K562 (cell line): Measurements from ENCODE around the gene CHGA. TPM values are rescaled to one million over a fixed set of nuclear protein-coding genes. Genes with fewer than 3 reads are reported as not detected.

Experiments
- ATAC-seq: fragments of 200-7000 bp; cut with Tn5 transposase; 3 replicates; pipeline ENCODE4 v1.9.1; 2020; ENCODE audit warnings: moderate library complexity
- BruUV-seq: library from RNA; stranded (reverse); fragments of 400-500 nt; replicated peaks from 2 replicates; lab custom pipeline; 2021; lab: Mats Ljungman, UMichigan
- CTCF ChIA-PET: fragments of 300-600 bp; formaldehyde crosslinking; extraction: SDS; loops from one replicate; lab custom pipeline; 2021; ENCODE audit warnings: low intra/inter-chr PET ratio; lab: Yijun Ruan, JAX
- POLR2A ChIA-PET: fragments of 300-600, 350-650 bp; sonication (Branson Sonifier 250); formaldehyde crosslinking; extraction: SDS; loops from one replicate; lab custom pipeline; 2021; ENCODE audit warnings: antibody characterized with exemption, inconsistent platforms; lab: Yijun Ruan, JAX
- DNase-seq, 4 experiments: peaks; one replicate each; pipeline versions ENCODE4 v3.0.0 to v3.0.0-alpha.2; 2011 to 2018; ENCODE audit warnings: low spot score in 3 of 4, mixed read lengths in 3 of 4; ENCODE audit errors: extremely low read depth in 1 of 4
- FAIRE-seq: peaks from 2 replicates; lab custom pipeline; 2011; peaks lifted over from hg19 to GRCh38; lab: Jason Lieb, UNC
- H2AFZ ChIP-seq: 2 replicates; pipeline ENCODE4 v1.6.0; 2011; ENCODE audit warnings: low read depth, low read length, control low read depth, inconsistent platforms
- H3K27ac ChIP-seq: fragments of 200-600 bp; 3 replicates; pipeline ENCODE4 v1.8.0; 2011; ENCODE audit warnings: low read depth, mild to moderate bottlenecking, control low read depth, inconsistent platforms, low read length, moderate library complexity, mixed read lengths; ENCODE audit errors: extremely low read depth
- H3K27me3 ChIP-seq, 2 experiments: fragments of 300-600 bp in 1 of 2; 2 replicates in 1 of 2; 3 replicates in 1 of 2; pipeline versions ENCODE4 v1.6.0 to v1.8.0; 2011; ENCODE audit warnings: inconsistent platforms in 2 of 2, low read length in 2 of 2, mild to moderate bottlenecking in 1 of 2, mixed read lengths in 1 of 2, moderate library complexity in 1 of 2; ENCODE audit not compliant: control insufficient read depth in 2 of 2, insufficient read depth in 2 of 2
- H3K36me3 ChIP-seq: fragments of 300-600 bp; 3 replicates; pipeline ENCODE4 v1.8.0; 2011; ENCODE audit warnings: mild to moderate bottlenecking, low read length, inconsistent platforms; ENCODE audit not compliant: control insufficient read depth, insufficient read depth
- H3K4me1 ChIP-seq, 2 experiments: fragments of 200-600 bp in 1 of 2; replicated peaks in 1 of 2; 2 replicates in 1 of 2; 3 replicates in 1 of 2; pipeline versions ENCODE4 v1.5.1 to v1.8.0; 2011; ENCODE audit warnings: inconsistent platforms in 2 of 2, low read length in 2 of 2, mild to moderate bottlenecking in 1 of 2, mixed read lengths in 1 of 2, moderate library complexity in 1 of 2; ENCODE audit not compliant: control insufficient read depth in 2 of 2, insufficient read depth in 2 of 2
- H3K4me2 ChIP-seq: 2 replicates; pipeline ENCODE4 v1.6.1; 2011; ENCODE audit warnings: low read length, control low read depth, inconsistent platforms, mixed read lengths; ENCODE audit not compliant: insufficient read depth
- H3K4me3 ChIP-seq: fragments of 200-600 bp; sonication (generic), shearing (Covaris generic); 2 replicates; pipeline ENCODE4 v1.5.1; 2016; ENCODE audit warnings: control low read depth, inconsistent platforms
- H3K79me2 ChIP-seq: fragments of 200-600 bp; 3 replicates; pipeline ENCODE4 v1.8.0; 2011; ENCODE audit warnings: low read length, inconsistent platforms; ENCODE audit not compliant: control insufficient read depth, insufficient read depth
- H3K9ac ChIP-seq, 2 experiments: 2 replicates each; pipeline versions ENCODE4 v1.6.0 to v1.6.1; 2011; ENCODE audit warnings: low read depth in 2 of 2, low read length in 2 of 2, control low read depth in 1 of 2, inconsistent platforms in 1 of 2, mild to moderate bottlenecking in 1 of 2, mixed read lengths in 1 of 2; ENCODE audit not compliant: insufficient read depth in 1 of 2
- H3K9me1 ChIP-seq: one replicate; pipeline ENCODE4 v1.6.0; 2011; ENCODE audit warnings: inconsistent platforms, mild to moderate bottlenecking, low read length, moderate library complexity; ENCODE audit not compliant: control insufficient read depth, insufficient read depth
- H3K9me3 ChIP-seq: replicated peaks from 2 replicates; pipeline ENCODE4 v1.5.1; 2011; ENCODE audit warnings: low read depth, low read length, inconsistent platforms; ENCODE audit not compliant: control insufficient read depth, insufficient read depth
- H4K20me1 ChIP-seq: replicated peaks from 2 replicates; pipeline ENCODE4 v1.6.1; 2011; ENCODE audit warnings: low read length, inconsistent platforms, mixed read lengths; ENCODE audit not compliant: control insufficient read depth, insufficient read depth
- CBX2 ChIP-seq: fragments of 200-600 bp; sonication (generic); IDR thresholded peaks from one replicate; pipeline ENCODE4 v1.6.1; 2012; ENCODE audit warnings: mild to moderate bottlenecking, low read length, inconsistent platforms; ENCODE audit not compliant: insufficient read depth, poor library complexity, severe bottlenecking
- CCNT2 ChIP-seq: IDR thresholded peaks from 2 replicates; pipeline ENCODE4 v1.6.1; 2011; ENCODE audit warnings: borderline replicate concordance, low read depth, mild to moderate bottlenecking, moderate library complexity, mixed read lengths, low read length; ENCODE audit not compliant: insufficient read length; ENCODE audit errors: extremely low read depth
- DACH1 ChIP-seq: fragments of 450-650 bp; IDR thresholded peaks from 2 replicates; pipeline ENCODE4 v1.6.1; 2018; ENCODE audit not compliant: partially characterized antibody
- EZH2 ChIP-seq: IDR thresholded peaks from 2 replicates; pipeline ENCODE4 v1.6.1; 2012; ENCODE audit warnings: low read depth, mild to moderate bottlenecking, inconsistent platforms, low read length, borderline replicate concordance
- FOSL1 ChIP-seq: fragments of 200-800 bp; sonication (Bioruptor generic); conservative IDR thresholded peaks from 2 replicates; pipeline ENCODE4 v1.6.1; 2016; ENCODE audit warnings: missing genetic modification characterization, missing compliant biosample characterization
- FOXP1 ChIP-seq: sonication (generic); formaldehyde crosslinking; IDR thresholded peaks from 2 replicates; pipeline ENCODE4 v1.8.0; 2022; ENCODE audit warnings: mild to moderate bottlenecking, missing genetic modification reagents
- HOXB6 ChIP-seq: fragments of 250-450 bp; sonication (Bioruptor Pico); IDR thresholded peaks from 2 replicates; pipeline ENCODE4 v1.5.1; 2022; ENCODE audit warnings: mild to moderate bottlenecking, borderline replicate concordance
- ZNF165 ChIP-seq: fragments of 250-450 bp; sonication (Bioruptor Pico); IDR thresholded peaks from 2 replicates; pipeline ENCODE4 v1.4.0; 2020; ENCODE audit warnings: borderline replicate concordance
- ZNF785 ChIP-seq: fragments of 250-450 bp; sonication (Bioruptor Pico); IDR thresholded peaks from 2 replicates; pipeline ENCODE4 v1.4.0; 2020; ENCODE audit warnings: mild to moderate bottlenecking
- WGBS: fragments of 100-300 bp; shearing (Covaris generic); methylation state at CpG from one replicate; pipeline ENCODE4 v1.1.6; 2016; ENCODE audit warnings: low coverage, mixed read lengths; ENCODE audit not compliant: insufficient coverage; ENCODE audit errors: missing lambda C conversion rate; 5-methylcytosine and 5-hydroxymethylcytosine counted together
- in situ Hi-C: fragments of 300-500 bp; cut with MboI; formaldehyde crosslinking; loops from 4 replicates; pipeline ENCODE4 v1.15.0; 2018; ENCODE audit warnings: inconsistent platforms, mixed read lengths
- intact Hi-C: fragments of 100-400 bp; cut with micrococcal nuclease; formaldehyde crosslinking; loops from 2 replicates; pipeline ENCODE4 v1.14.2; 2022
- polyA plus RNA-seq, 8 experiments: library from polyadenylated mRNA; depleted of rRNA in 4 of 8; stranded (reverse) in 5 of 8; unstranded in 3 of 8; fragments of >200 nt; fragmentation: Nextera tagmentation in 2 of 8; fragmentation: Illumina TruSeq in 1 of 8; extraction: Ambion mirVana in 2 of 8; extraction: Trizol in 1 of 8; gene quantifications; 2 replicates each; pipeline versions ENCODE4 v1.2.1 to v1.2.3, GENCODE V29; 2011 to 2014; ENCODE audit warnings: inconsistent platforms in 1 of 8, missing spikeins in 1 of 8
- total RNA-seq, 7 experiments: library from RNA; depleted of rRNA in 6 of 7; stranded (reverse); fragments of >200 nt in 6 of 7; fragmentation: Illumina TruSeq in 2 of 7; extraction: Trizol in 2 of 7; gene quantifications; 2 replicates each; pipeline versions ENCODE4 v1.2.1 to v1.2.3, GENCODE V29; 2011 to 2021; ENCODE audit warnings: low replicate concordance in 1 of 7
- TF ChIP-seq, protein P1 (sequence below): sonication (generic); formaldehyde crosslinking; IDR thresholded peaks from 2 replicates; pipeline ENCODE4 v1.8.0; 2022; ENCODE audit warnings: mild to moderate bottlenecking, low read depth, missing genetic modification reagents
- TF ChIP-seq, protein P2 (sequence below): fragments of 250-450 bp; sonication (Bioruptor Pico); IDR thresholded peaks from 2 replicates; pipeline ENCODE4 v1.8.0; 2022; ENCODE audit warnings: moderate library complexity, mild to moderate bottlenecking, inconsistent platforms
- TF ChIP-seq, protein P3 (sequence below): fragments of 250-450 bp; sonication (Bioruptor Pico); IDR thresholded peaks from 2 replicates; pipeline ENCODE4 v1.6.1; 2021; ENCODE audit warnings: mild to moderate bottlenecking

CHGA gene
- total and polyA plus RNA-seq, 9 of the 15 experiments (the other 6 are each of a cell fraction or from before 2014, with no cell fraction given): not detected

GRCh38 chr14:92973798-92974372 is 50.9 kb downstream of the CHGA start:
- in situ Hi-C loops: no loop called here
- Histone ChIP-seq H2AFZ (no peak overlapping the region), H3K4me2 (no peak overlapping the region), H3K79me2 (no peaks in the 10 kb centered on the region), H3K9ac (no peak overlapping the region), H4K20me1 (no peaks in the 10 kb centered on the region), H3K4me3 (no peak overlapping the region), H3K36me3 (no peaks in the 10 kb centered on the region; the same call in 2 of the 3 replicates), H3K4me1 (peaks cover 0 to 10% of the 10 kb centered on the region in 2 experiments; a peak in 1 of 5 replicates), H3K27me3 (no peaks in the 10 kb centered on the region), H3K9me3 (no peaks in the 10 kb centered on the region), H3K27ac (no peak overlapping the region), H3K9me1 (no peaks in the 10 kb centered on the region)
- BruUV-seq: no TSS peak
- no peak for DNase-seq
- ATAC-seq: no peak
- ChIA-PET CTCF (no interaction called here), POLR2A (interaction anchor here (1.2 kb wide), 1 partner anchor 8 kb away, joined by 4 read pairs; no protein-coding TSS in a partner anchor)
- intact Hi-C loops: no loop called here
- no peak for FAIRE-seq
- WGBS: 77% methylated on average over 6 of the region's 9 CpGs
- TF ChIP-seq ZNF165 (CRISPR knock-in tag): no peak
- TF ChIP-seq, protein P1, sequence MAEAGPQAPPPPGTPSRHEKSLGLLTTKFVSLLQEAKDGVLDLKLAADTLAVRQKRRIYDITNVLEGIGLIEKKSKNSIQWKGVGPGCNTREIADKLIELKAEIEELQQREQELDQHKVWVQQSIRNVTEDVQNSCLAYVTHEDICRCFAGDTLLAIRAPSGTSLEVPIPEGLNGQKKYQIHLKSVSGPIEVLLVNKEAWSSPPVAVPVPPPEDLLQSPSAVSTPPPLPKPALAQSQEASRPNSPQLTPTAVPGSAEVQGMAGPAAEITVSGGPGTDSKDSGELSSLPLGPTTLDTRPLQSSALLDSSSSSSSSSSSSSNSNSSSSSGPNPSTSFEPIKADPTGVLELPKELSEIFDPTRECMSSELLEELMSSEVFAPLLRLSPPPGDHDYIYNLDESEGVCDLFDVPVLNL (CRISPR knock-in tag): no peak
- TF ChIP-seq, protein P2, sequence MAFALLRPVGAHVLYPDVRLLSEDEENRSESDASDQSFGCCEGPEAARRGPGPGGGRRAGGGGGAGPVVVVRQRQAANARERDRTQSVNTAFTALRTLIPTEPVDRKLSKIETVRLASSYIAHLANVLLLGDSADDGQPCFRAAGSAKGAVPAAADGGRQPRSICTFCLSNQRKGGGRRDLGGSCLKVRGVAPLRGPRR (CRISPR knock-in tag): no peak
- no peak for TF ChIP-seq HOXB6
- no peak for TF ChIP-seq CCNT2
- TF ChIP-seq, protein P3, sequence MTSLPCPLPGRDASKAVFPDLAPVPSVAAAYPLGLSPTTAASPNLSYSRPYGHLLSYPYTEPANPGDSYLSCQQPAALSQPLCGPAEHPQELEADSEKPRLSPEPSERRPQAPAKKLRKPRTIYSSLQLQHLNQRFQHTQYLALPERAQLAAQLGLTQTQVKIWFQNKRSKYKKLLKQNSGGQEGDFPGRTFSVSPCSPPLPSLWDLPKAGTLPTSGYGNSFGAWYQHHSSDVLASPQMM (CRISPR knock-in tag): no peak
- no peak for TF ChIP-seq FOXP1 (CRISPR knock-in tag)
- no peak for TF ChIP-seq EZH2
- TF ChIP-seq ZNF785 (CRISPR knock-in tag): no peak
- TF ChIP-seq DACH1: no peak
- TF ChIP-seq FOSL1 (tag): no peak
- no peak for TF ChIP-seq CBX2
